GOT3 (cell line): ENCODE data around the gene HBEGF.

Experiments
- DNase-seq: peaks from one replicate; lab custom pipeline; 2025; ENCODE audit warnings: mixed read lengths; lab: John Stamatoyannopoulos, UW

HBEGF gene, protein sequence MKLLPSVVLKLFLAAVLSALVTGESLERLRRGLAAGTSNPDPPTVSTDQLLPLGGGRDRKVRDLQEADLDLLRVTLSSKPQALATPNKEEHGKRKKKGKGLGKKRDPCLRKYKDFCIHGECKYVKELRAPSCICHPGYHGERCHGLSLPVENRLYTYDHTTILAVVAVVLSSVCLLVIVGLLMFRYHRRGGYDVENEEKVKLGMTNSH

DNA sequence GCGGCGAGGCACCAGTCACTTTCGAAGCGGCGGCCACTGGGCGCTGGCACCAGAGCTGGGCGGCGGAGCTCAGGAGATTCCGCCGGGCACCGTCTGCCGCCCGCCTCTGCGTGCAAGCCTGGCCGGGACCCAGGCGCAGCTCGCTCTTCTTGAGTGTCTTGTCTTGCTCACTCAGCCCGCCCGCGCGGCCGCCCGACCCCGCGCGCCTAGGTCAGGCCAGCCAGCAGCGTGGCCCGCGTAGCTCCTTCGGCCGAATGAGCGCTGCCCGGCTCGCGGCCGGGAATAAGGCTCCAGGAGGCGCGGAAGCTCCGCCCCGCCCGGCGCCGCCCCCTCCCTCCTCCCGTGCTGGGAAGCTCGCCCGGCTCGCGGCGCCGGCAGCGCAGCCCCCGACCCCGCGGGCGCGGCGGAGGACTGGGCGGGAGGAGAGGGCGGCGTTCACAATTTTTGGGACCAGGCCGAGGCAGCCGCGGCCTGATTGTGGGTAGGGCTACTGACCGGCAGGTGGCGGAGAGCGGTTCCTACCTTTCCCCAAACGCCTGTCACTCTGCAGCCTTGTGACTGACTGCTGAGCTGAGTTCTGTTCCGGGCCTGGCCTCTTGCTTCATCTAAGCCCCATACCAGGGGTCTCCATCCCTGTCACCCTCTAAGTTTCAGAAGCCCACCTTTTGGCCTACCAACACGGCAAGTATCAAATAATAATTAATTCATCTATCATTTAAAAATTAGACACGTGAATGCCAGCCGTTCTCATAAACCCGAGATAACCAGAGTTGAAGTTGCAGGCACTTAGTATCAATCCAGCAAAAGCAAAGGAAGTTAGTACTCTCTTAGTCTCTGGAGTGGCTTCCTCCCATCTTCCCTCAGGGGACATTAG is at the start of gene HBEGF:
Gene HBEGF, minus strand, starts transcription at position 256 of the 874 bp plus-strand sequence. CDS start 275 bp downstream, outside the sequence.
- peak; percentile 55 for DNase-seq

DNA sequence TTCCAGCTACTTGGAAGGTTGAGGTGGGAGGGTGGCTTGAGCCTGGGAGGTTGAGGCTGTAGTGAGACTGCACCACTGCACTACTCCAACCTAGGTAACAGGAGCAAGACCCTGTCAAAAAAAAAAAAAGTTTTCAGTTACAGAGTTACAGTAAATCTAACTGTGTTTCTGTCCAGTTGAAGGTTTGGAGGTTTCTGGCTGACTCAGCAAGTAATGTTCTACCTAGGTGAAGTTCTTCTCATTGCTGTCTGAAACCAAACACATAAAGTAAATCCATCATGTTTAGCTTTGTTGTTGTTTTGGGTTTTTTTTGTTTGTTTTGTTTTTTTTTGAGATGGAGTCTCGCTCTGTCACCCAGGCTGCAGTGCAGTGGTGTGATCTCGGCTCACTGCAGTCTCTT is 47.3 kb upstream of the HBEGF start:
- DNase-seq: no peak

DNA sequence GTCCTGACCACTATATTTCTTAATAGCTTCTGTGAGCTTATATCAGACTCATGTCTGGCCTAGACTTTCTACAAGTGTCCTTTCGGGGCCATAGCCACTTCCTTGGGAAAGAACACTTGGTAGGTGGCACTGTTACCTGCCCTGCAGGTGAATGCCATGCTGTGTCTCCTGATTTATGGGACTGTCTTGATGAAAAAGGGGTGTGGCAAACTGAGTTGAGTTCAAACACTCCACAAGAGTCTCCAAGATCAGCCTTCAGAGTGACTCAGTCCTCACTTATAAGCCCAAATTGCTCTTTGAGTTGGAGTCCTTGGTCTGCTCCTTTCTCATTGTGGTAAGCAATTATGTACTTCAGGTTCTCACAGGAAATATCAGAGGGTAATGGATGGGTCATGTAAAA is 45.3 kb upstream of the HBEGF start:
- no peak for DNase-seq

DNA sequence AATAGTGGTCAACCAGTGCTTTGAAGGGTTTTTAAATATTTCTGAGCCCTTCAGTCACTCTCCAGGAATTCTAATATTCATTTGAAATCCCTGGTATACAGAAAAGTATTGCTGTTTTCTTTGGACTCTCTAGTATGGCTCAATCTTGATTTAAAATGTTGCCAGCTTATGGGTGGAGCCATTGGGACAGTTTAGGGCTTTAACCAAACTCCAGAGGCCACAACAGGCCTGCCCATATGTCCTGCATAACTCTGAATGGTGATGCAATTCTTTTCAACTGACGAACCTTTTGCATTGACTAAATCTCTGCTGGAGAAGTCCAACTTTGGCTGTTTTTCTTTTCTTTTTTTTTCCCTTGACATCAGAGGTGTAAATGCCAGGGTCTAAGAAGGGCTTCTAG is 44.9 kb upstream of the HBEGF start:
- no peak for DNase-seq

DNA sequence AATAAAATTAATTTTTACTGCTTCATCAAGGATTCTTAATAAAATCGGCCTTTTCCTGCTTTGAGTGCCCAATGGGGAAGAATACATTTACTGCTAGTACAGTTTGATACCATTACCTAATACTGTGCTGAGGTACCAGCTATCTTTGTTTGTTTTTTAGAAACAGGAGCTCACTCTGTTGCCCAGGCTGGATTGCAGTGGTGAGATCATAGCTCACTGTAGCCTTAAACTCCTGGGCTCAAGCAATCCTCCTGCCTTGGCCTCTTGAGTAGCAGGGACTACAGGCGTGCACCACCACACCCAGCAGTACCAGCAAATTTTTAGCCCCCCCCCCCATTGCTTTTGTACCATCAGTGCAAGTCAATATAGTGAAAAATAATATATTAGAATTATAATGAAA is 41.6 kb upstream of the HBEGF start:
- no peak for DNase-seq

DNA sequence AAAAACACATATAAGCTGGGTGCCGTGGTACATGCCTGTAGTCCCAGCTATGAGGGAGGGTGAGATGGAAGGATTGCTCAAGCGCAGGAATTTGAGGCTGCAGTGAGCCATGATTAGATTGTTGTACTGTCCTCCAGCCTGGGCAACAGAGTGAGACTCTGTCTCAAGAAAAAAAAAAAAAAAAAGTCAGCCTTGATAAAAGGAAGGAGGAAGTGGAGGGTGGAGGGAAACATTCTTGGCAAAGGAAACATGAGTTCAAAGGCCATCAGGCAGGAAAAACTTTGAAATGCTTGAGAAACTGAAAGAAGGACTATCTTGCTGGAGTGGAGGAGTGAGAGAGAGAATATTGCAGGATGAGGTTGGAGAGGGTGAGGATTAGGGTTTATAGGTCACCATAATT is 36.9 kb upstream of the HBEGF start:
- no peak for DNase-seq

DNA sequence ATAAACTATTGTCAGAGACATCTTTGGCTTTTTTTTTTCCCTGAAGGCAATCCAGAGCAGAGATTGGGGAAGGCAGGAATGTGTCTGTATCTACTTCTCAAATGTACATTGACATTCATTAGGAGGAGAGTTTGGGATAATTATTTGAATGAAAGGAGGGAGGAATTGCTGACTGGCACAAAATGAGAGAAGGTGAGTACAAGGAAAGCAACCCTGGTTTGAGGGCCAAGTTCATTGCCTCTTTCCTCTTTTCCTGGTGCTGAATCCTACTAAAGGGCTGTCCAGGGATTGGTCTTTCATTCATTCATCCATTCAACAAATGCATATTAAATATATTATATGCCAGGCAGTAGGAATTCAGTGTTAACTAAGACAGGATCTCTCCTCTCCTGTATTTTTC is 36.5 kb upstream of the HBEGF start:
- DNase-seq: no peak

DNA sequence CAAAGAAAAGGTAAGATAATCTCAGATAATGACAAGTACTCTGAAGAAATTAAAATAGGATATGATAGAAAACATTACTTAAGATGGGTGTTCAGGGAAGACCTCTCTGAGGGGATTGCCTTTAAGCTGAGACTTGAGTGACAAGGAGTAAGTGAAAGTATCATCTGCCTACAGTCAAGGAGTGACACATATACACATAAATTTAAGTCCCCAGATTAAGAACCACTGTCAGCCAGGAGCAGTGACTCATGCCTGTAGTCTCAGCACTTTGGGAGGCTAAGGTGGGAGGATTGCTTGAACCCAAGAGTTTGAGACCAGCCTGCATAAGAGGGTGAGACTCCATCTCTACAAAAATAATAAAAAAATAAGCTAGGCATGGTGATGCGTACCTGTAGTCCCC is 35.6 kb upstream of the HBEGF start:
- no peak for DNase-seq

DNA sequence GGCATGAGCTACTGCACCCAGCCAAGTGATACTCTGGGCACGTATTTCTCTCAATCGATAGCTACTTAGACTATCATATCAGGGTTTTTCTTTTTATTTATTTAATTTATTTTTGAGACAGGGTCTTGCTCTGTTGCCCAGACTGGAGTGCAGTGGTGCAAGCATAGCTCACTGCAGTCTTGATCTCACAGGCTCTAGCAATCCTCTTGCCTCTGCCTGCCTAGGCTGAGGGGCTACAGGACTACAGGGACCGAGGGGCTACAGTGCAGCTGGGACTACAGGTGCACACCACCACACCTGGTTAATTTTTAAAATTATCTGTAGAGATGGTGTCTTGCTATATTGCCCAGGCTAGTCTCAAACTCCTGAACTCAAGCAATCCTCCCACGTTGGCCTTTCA is 34.9 kb upstream of the HBEGF start:
- no peak for DNase-seq

DNA sequence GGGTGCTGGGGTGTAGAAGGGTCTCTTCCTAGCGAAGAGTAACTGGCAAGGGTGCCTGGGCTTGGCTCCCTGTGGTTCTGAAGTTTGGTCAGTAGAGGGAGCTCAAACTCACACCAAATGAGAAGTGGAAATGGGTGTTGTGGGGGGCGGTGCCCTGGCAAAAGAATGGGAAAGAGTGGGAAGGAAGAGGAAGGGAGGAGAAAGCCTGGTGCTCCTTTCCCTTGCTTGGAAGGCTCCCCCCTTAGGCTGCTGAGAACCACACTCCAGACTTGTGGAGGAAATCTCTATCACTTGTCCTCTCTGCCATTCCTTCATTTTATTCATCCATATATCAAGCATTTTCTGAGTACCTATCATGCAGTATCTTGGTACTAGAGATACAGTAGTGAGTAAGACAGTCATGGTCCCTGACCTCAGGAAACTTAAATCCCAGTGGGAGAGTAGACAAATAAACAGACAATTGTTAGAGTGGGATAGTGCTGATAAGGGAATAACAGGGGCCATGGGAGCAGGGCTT is 26.6 kb upstream of the HBEGF start:
- no peak for DNase-seq

DNA sequence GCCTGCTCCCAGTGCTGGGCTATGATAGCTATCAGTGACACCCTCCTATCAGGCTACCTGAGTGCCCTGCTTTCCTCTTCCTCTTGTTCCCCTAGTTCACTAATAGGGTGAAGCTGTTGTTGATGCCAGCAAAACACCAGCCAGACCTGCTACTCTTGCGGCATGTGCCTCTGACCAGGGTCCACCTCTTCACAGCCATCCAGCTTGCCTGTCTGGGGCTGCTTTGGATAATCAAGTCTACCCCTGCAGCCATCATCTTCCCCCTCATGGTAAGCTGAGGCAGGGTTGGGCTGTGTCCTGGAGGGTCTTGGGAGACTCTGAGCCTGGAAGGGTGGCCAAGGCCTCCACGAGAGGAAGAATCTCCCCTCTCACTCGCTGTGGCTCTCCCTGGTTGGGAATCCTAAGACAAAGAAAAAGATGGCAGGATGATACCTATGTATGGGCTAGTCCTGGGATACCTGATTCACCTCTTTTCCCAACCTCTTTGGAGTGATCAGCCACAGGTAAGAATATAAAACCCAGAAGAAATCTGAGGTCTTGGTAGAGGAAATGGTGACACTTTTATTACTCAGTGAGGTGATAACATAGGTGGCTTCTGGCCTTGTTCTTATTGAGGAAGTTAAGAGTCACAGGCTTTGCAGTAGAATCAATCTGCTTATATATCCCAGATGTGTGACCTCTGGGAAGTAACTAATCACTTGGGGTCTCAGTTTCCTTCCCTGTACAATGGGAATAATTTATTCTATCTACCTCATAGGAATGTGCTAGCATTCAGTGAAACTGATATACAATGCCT is 25.2 kb upstream of the HBEGF start:
- no peak for DNase-seq

DNA sequence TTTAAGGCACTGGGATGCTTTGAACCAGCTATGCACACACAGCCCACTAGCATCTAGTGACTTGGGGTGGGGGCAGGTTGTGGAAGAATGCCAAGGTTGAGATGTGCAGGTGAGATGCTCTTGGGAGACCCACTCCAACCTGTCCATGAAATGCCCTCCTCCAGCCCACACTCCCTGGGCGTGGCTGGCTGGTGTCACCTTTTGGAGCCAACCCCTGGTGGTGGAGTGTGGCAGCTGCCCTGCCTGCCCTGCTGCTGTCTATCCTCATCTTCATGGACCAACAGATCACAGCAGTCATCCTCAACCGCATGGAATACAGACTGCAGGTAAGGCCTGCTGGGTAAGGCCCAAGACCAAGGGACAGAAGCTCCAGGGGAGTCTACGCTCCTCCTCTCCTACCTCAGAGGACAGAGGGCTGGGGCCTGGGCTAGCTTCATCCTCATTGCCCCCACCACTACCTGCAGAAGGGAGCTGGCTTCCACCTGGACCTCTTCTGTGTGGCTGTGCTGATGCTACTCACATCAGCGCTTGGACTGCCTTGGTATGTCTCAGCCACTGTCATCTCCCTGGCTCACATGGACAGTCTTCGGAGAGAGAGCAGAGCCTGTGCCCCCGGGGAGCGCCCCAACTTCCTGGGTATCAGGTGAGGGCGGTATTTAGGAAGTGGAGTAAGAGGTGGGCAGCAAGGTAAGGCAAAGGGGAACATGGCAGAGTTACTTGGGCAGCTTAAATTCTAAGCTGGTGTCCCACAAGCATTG is 21.0 kb upstream of the HBEGF start:
- DNase-seq: no peak

DNA sequence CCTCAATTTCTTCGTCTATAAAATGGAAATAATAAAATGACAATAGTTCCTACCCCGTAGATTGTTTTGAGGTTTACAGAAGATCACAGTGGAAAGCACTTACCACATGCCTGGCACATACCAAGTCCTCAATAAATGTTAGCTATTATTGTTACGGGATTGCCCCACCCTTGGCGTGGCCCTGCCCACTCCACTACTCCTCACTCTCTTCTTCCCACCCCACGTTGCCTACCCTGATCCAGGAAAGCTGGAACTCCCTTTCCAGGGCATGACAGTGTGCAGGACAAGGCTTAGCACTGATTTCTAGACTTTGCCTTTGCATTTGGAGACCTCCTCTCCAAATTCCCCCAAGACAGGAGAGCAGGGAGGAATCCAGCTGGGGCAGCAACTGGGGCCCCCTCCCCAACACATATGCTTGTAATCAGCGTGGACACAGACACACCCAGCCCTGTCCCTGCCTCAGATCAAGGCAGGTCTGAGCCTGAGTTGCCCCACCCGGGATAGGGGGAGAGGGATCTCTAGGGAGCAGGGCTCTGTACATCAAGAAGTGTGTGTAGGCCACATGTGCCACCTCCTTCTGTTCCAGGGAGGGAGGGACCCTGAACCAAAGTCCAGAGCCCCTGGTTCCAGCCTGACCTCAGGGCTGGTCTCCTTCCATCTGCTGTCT is 20.3 kb upstream of the HBEGF start:
- DNase-seq: no peak

DNA sequence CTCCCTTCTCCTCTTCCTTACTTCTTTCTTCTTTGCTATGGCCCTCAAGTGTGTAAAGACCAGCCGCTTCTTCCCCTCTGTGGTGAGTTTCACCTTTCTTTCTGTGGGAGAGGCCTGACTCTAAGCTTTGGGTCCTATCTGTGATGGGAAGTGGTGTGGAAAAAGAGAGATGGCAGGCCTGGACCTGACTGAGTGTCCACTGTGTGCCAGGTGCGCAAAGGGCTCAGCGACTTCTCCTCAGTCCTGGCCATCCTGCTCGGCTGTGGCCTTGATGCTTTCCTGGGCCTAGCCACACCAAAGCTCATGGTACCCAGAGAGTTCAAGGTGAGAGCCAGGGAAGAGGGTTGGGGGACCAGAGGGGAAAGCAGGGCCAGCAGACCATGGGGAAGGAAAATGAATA is 19.5 kb upstream of the HBEGF start:
- no peak for DNase-seq

DNA sequence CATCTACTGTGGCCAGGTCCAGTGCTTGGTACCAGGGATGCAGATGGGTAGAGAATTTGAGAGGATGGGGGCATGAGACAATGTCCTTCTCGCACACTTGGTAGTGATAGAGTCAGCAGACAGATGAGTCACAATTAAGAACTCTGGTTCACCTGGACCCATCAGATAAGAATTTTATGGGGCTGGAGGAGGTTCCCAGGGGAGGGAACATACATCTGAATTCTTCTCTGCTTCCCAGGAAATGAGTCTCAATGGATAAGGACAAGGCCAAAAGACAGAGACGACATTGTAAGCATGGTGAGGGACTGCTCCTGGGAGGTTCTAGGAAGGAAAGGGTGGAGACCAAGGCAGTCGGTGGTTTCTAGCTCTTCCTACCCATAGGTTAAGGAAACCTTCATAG is 18.9 kb upstream of the HBEGF start:
- DNase-seq: no peak

DNA sequence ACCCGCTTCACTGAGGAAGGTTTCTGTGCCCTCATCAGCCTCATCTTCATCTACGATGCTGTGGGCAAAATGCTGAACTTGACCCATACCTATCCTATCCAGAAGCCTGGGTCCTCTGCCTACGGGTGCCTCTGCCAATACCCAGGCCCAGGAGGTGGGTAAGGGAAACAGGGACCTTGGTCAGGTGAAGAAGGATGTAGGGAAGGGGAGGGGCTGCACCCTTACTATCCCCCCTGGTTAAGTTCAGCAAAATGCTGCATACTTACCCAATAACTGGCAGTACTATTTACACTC is 18.0 kb upstream of the HBEGF start:
- DNase-seq: no peak

DNA sequence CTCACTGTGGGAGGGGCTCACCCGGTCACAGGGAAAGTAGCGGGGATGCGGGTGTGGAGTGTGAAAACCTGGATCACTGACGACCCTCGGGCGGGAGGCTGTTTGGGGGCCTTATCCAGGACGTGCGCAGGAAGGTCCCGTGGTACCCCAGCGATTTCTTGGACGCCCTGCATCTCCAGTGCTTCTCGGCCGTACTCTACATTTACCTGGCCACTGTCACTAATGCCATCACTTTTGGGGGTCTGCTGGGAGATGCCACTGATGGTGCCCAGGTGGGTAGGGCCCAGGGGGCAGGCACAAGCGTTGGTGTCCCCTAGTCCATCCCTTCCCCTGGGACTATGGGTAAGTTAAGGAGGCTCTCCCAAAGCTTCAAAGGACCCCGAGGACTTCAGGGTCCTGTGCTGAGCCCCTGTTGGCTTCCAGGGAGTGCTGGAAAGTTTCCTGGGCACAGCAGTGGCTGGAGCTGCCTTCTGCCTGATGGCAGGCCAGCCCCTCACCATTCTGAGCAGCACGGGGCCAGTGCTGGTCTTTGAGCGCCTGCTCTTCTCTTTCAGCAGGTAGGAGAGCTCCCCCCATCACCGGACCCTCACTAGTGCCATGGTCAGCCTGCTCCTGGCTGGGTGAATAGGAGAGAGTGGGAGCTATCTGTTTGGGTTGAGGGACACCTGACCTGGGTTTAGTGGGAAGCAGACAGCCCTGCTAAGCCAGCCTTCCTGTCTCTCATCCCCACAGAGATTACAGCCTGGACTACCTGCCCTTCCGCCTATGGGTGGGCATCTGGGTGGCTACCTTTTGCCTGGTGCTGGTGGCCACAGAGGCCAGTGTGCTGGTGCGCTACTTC is 17.4 kb upstream of the HBEGF start:
- no peak for DNase-seq

DNA sequence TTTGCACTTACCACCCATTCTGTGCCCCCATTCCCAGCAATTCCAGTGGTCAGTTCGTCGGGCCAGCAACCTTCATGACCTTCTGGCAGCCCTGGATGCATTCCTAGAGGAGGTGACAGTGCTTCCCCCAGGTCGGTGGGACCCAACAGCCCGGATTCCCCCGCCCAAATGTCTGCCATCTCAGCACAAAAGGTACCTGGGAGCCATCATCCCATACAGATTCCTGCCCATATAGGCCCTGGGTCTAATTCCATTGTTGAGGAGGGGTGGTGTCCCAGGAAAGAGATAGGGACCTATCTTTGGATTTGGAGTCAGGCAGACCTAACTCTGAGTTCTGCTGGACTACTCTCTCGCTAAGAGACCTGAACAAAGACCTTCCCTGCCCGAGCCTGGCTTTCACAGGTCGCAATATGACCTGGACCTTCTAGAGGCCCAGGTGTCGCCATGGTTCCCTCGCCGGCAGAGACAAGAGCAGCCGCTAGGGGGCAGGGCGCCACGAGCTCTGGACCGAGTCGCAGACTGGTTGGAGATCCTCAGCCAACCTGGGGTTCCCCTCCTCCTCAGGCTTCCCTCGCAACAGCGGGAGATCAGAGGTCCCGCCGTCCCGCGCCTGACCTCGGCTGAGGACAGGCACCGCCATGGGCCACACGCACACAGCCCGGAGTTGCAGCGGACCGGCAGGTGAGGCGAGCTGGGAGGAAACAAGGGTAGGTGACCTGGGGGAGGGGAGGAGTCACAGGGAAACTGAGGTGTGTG is 16.6 kb upstream of the HBEGF start:
- DNase-seq: no peak

DNA sequence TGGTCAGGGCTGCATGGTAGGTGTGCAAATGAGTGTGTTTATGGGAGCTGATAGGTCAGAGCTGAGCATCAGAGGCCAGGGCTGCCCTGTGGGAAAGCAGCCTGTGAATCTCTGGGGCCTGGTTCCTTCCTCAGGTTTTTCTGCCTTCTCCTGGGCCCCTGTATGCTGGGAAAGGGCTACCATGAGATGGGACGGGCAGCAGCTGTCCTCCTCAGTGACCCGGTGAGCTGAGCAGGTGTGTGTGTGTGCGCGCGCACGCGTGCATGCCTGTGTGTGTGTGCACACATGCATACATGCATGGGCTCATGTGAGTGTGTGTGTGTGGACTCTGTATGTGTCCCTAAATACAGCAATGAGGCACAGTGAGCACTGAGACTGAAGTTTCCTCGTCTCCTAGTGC is 15.9 kb upstream of the HBEGF start:
- no peak for DNase-seq

DNA sequence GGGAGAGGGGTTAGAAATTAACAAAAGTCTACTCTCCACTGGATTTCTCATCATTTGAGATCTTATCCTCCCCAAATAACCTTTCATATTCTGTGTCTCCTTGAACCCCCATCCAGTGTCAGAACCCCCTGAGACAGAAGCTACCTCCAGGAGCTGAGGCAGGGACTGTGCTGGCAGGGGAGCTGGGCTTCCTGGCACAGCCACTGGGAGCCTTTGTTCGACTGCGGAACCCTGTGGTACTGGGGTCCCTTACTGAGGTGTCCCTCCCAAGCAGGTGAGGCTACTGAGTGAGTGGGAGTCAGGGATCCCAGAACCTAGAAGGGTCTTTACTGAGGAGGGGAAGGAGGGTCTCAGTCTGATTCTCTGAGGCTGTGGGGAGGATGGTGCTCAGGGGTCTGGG is 15.5 kb upstream of the HBEGF start:
- no peak for DNase-seq
